Measurements from ENCODE around the gene QSOX2. TPM values are rescaled to one million over a fixed set of nuclear protein-coding genes. Genes with fewer than 3 reads are reported as not detected.

The QSOX2 gene
- total RNA-seq, 1 donor from 2014 or later: 21.2 TPM

GRCh38 chr9:136218271-136218670 lies 27.3 kb downstream of the QSOX2 start:
- H3K4me1 Mint-ChIP-seq (ENCODE audit: low read depth, unreplicated experiment): peaks cover 5% of the 10 kb centered on the region
- H3K36me3 Mint-ChIP-seq (ENCODE audit: unreplicated experiment): peaks cover 12% of the 10 kb centered on the region
- TF ChIP-seq CTCF (IDR thresholded peaks at IDR 0.05; ENCODE audit: partially characterized antibody, unreplicated experiment): no peak
- H3K27ac Mint-ChIP-seq (ENCODE audit: unreplicated experiment): no peak overlapping the region
- peaks cover 2% of the 10 kb centered on the region for H3K9me3 Mint-ChIP-seq (ENCODE audit: unreplicated experiment)
- no peak overlapping the region for H3K4me3 Mint-ChIP-seq (ENCODE audit: unreplicated experiment)
- no peaks in the 10 kb centered on the region for H3K27me3 Mint-ChIP-seq (ENCODE audit: unreplicated experiment)
- DNase-seq: no peak

GRCh38 chr9:136216541-136217244 lies 28.9 kb downstream of the QSOX2 start:
- H3K4me3 Mint-ChIP-seq (ENCODE audit: unreplicated experiment): no peak overlapping the region
- no peak for DNase-seq
- peaks cover 6% of the 10 kb centered on the region for H3K4me1 Mint-ChIP-seq (ENCODE audit: low read depth, unreplicated experiment)
- peaks cover 15% of the 10 kb centered on the region for H3K36me3 Mint-ChIP-seq (ENCODE audit: unreplicated experiment)
- no peak overlapping the region for H3K27ac Mint-ChIP-seq (ENCODE audit: unreplicated experiment)
- H3K27me3 Mint-ChIP-seq (ENCODE audit: unreplicated experiment): peaks cover 2% of the 10 kb centered on the region
- no peaks in the 10 kb centered on the region for H3K9me3 Mint-ChIP-seq (ENCODE audit: unreplicated experiment)
- TF ChIP-seq CTCF (IDR thresholded peaks at IDR 0.05; ENCODE audit: partially characterized antibody, unreplicated experiment): no peak

- Mint-ChIP-seq H3K36me3 (ENCODE audit: unreplicated experiment) (peaks cover 15% of the 10 kb centered on the region), H3K27me3 (ENCODE audit: unreplicated experiment) (peaks cover 2% of the 10 kb centered on the region), H3K9me3 (ENCODE audit: unreplicated experiment) (no peaks in the 10 kb centered on the region), H3K4me1 (ENCODE audit: low read depth, unreplicated experiment) (peaks cover 6% of the 10 kb centered on the region), H3K27ac (ENCODE audit: unreplicated experiment) (no peak overlapping the region), H3K4me3 (ENCODE audit: unreplicated experiment) (no peak overlapping the region)
- no peak for DNase-seq
- no peak for TF ChIP-seq CTCF (IDR thresholded peaks at IDR 0.05; ENCODE audit: partially characterized antibody, unreplicated experiment)
Measured at GRCh38 chr9:136213733-136214132, 31.9 kb downstream of the QSOX2 start.

- DNase-seq: no peak
- Mint-ChIP-seq H3K27ac (ENCODE audit: unreplicated experiment) (no peak overlapping the region), H3K4me3 (ENCODE audit: unreplicated experiment) (no peak overlapping the region), H3K4me1 (ENCODE audit: low read depth, unreplicated experiment) (peaks cover 9% of the 10 kb centered on the region), H3K27me3 (ENCODE audit: unreplicated experiment) (peaks cover 2% of the 10 kb centered on the region), H3K9me3 (ENCODE audit: unreplicated experiment) (no peaks in the 10 kb centered on the region), H3K36me3 (ENCODE audit: unreplicated experiment) (peaks cover 15% of the 10 kb centered on the region)
- no peak for TF ChIP-seq CTCF (IDR thresholded peaks at IDR 0.05; ENCODE audit: partially characterized antibody, unreplicated experiment)
Measured at GRCh38 chr9:136212345-136212950, 33.2 kb downstream of the QSOX2 start.
